ENCODE results near the gene CHKA.

DNA sequence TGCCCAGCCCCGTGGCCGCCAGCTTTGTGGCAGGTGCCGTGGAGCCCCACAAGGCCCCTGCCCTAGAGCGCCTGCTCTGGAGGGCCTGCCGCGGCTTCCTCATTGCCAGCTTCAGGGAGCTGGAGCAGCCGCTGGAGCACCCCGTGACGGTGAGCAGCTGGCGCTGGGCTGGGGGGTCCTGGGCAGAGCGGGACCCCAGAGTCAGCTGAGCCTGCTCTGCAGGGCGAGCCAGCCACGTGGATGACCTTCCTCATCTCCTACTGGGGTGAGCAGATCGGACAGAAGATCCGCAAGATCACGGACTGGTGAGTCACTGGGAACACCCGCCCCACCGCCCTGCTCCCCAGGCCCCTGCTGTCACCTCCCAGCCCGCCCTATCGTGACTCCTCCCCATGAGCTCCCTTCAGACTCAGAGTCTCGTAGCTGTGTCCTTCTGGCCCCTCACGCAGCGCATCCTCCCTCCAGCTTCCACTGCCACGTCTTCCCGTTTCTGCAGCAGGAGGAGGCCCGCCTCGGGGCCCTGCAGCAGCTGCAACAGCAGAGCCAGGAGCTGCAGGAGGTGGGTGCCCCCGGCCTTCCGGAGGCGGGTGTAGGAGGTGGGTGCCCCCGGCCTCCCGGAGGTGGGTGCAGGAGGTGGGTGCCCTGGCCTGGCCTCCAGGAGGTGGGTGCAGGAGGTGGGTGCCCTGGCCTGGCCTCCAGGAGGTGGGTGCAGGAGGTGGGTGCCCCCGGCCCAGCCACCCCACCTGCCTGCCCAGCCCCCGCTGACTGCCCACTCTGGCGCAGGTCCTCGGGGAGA lies 77.6 kb downstream of the CHKA start:
- TF ChIP-seq, protein P1, sequence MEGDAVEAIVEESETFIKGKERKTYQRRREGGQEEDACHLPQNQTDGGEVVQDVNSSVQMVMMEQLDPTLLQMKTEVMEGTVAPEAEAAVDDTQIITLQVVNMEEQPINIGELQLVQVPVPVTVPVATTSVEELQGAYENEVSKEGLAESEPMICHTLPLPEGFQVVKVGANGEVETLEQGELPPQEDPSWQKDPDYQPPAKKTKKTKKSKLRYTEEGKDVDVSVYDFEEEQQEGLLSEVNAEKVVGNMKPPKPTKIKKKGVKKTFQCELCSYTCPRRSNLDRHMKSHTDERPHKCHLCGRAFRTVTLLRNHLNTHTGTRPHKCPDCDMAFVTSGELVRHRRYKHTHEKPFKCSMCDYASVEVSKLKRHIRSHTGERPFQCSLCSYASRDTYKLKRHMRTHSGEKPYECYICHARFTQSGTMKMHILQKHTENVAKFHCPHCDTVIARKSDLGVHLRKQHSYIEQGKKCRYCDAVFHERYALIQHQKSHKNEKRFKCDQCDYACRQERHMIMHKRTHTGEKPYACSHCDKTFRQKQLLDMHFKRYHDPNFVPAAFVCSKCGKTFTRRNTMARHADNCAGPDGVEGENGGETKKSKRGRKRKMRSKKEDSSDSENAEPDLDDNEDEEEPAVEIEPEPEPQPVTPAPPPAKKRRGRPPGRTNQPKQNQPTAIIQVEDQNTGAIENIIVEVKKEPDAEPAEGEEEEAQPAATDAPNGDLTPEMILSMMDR (IDR thresholded peaks at IDR 0.05; ENCODE audit: insufficient read depth, low read length): no peak
- TF ChIP-seq, protein P2, sequence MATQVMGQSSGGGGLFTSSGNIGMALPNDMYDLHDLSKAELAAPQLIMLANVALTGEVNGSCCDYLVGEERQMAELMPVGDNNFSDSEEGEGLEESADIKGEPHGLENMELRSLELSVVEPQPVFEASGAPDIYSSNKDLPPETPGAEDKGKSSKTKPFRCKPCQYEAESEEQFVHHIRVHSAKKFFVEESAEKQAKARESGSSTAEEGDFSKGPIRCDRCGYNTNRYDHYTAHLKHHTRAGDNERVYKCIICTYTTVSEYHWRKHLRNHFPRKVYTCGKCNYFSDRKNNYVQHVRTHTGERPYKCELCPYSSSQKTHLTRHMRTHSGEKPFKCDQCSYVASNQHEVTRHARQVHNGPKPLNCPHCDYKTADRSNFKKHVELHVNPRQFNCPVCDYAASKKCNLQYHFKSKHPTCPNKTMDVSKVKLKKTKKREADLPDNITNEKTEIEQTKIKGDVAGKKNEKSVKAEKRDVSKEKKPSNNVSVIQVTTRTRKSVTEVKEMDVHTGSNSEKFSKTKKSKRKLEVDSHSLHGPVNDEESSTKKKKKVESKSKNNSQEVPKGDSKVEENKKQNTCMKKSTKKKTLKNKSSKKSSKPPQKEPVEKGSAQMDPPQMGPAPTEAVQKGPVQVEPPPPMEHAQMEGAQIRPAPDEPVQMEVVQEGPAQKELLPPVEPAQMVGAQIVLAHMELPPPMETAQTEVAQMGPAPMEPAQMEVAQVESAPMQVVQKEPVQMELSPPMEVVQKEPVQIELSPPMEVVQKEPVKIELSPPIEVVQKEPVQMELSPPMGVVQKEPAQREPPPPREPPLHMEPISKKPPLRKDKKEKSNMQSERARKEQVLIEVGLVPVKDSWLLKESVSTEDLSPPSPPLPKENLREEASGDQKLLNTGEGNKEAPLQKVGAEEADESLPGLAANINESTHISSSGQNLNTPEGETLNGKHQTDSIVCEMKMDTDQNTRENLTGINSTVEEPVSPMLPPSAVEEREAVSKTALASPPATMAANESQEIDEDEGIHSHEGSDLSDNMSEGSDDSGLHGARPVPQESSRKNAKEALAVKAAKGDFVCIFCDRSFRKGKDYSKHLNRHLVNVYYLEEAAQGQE (IDR thresholded peaks at IDR 0.05; ENCODE audit: insufficient replicate concordance, low read depth): no peak

Data from HL-60 (cell line).